ENCODE measurements around the gene PPARGC1A. TPM values are rescaled to one million over a fixed set of nuclear protein-coding genes. Genes with fewer than 3 reads are reported as not detected.

The PPARGC1A gene
- total and polyA plus RNA-seq, 7 donors: 7.8 to 89.3 (median 37.2) TPM

DNA sequence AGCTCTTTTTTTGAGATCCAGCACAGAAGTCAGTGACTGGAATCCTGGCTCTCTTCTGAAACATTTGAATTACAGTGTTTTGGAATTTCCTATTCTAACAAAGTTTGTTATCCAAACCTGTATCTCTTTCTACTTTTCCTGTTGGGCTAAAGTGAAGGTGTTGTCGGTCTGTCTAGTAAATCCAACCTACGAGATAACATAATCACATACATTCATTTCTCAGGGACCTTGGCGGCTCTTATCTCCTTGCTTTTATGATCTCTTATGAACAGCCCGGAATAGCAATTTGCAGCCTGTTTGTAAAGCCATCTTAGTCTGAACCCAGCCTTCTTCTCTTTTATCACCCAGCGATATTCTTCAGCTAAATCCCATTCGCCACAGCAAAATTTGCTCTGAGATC is 14.5 kb downstream of the PPARGC1A start:
- intact Hi-C loops (cut with DNase I): loop anchor here in 1 of 2 donors (5.0 kb wide), 1 partner anchor 72 kb away; no protein-coding TSS in a partner anchor
- H3K4me3 ChIP-seq: no peak overlapping the region
- WGBS, 3 donors: 78 to 92% (median 80%) methylated on average over 6 of the region's 6 CpGs
- H3K27me3 ChIP-seq (ENCODE audit: insufficient read depth in 3 of 3, low read length in 2 of 3): no peaks in the 10 kb centered on the region
- DNase-seq (no peak), ATAC-seq (no peak)
- H3K36me3 ChIP-seq (ENCODE audit: insufficient read depth in 1 of 2, low read depth in 1 of 2): no peaks in the 10 kb centered on the region
- no peaks in the 10 kb centered on the region for H3K9me3 ChIP-seq
- no peak for TF ChIP-seq CTCF (IDR thresholded peaks at IDR 0.05)
- peak overlapping the region; percentile 95 for H3K27ac ChIP-seq
- peaks cover 78% of the 10 kb centered on the region for H3K4me1 ChIP-seq

DNA sequence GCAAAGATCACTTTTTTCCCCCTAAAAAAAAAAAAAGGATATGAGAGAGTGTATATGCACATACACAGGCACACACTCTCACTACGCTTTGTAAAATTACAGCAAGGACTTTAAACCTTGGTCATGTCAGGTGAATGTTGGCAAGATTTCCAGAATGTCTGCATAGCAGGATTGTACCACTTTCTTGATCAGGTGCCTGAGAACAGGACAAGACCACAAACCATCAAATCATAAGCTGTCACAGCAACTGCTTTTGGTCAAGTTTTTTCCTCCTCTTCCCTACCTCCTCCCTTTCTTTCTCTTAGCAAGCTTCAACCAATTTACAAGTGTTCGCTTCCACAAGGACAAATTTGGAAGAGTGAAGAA is 15.3 kb downstream of the PPARGC1A start:
- WGBS, 3 donors: 35 to 51% (median 51%) methylated on average over 2 of the region's 2 CpGs
- intact Hi-C loops (cut with DNase I): no loop called here
- peak; percentile 7 to 50 (median 24) for ATAC-seq

DNA sequence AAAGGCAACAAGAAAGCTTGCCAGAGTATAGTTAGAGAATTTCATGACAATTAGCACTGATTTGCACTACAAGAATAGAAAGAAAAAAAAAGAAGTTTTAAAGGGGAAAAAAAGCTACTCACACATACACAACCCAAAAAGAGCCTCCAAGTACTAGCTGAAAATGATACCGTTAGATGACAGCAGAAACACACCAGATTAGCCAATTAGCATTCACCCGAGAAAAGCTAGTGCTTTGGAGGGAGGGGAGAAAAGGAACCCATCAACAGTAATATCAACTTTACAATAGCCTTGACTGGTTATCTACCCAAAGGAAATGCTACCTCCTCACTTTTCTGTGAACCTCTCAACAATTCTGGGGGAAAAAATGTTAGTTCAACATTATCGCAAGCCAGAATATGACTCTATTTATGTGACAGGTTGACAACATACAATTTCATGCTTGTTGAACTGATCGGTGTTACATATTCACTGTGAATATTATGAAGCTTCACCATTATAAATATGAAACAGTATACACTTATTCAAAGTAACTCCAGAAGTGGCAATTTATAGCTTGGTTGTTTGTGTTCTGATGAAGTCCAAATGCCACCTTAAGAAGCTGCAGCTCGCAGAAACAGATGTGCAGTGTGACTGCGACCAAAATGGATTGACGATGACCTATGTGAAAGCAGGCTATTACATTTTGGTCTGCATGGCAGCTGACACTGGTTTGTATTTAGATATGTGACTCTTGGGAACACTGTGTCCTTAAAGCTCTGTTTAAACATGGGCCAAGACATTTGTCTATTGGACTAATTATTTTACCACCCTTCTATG is 15.9 kb downstream of the PPARGC1A start:
- no peaks in the 10 kb centered on the region for H3K27me3 ChIP-seq (ENCODE audit: insufficient read depth in 3 of 3, low read length in 2 of 3)
- no peaks in the 10 kb centered on the region for H3K36me3 ChIP-seq (ENCODE audit: insufficient read depth in 1 of 2, low read depth in 1 of 2)
- peak overlapping the region; percentile 42 for H3K4me3 ChIP-seq
- H3K9me3 ChIP-seq: no peaks in the 10 kb centered on the region
- intact Hi-C loops (cut with DNase I): no loop called here
- H3K27ac ChIP-seq: peak overlapping the region; percentile 95
- TF ChIP-seq CTCF (IDR thresholded peaks at IDR 0.05): no peak
- H3K4me1 ChIP-seq: peaks cover 72% of the 10 kb centered on the region
- DNase-seq: no peak
- WGBS, 3 donors: 18 to 29% (median 20%) methylated on average over 7 of the region's 7 CpGs
- ATAC-seq: peak; percentile 89 to 93 (median 92)

More for the DNA sequence above, 15.3 kb downstream of the PPARGC1A start:
- no peak for TF ChIP-seq CTCF (IDR thresholded peaks at IDR 0.05)
- H3K4me1 ChIP-seq: peaks cover 78% of the 10 kb centered on the region
- H3K27me3 ChIP-seq (ENCODE audit: insufficient read depth in 3 of 3, low read length in 2 of 3): no peaks in the 10 kb centered on the region
- H3K9me3 ChIP-seq: no peaks in the 10 kb centered on the region
- no peaks in the 10 kb centered on the region for H3K36me3 ChIP-seq (ENCODE audit: insufficient read depth in 1 of 2, low read depth in 1 of 2)
- DNase-seq: no peak
- peak overlapping the region; percentile 95 for H3K27ac ChIP-seq
- peak overlapping the region; percentile 42 for H3K4me3 ChIP-seq

GRCh38 chr4:23871426-23871825 is 18.4 kb downstream of the PPARGC1A start:
- Histone ChIP-seq H3K9me3 (no peaks in the 10 kb centered on the region), H3K27ac (peak overlapping the region; percentile 95), H3K36me3 (ENCODE audit: insufficient read depth in 1 of 2, low read depth in 1 of 2) (no peaks in the 10 kb centered on the region), H3K4me1 (peaks cover 73% of the 10 kb centered on the region), H3K4me3 (peak overlapping the region; percentile 27), H3K27me3 (ENCODE audit: insufficient read depth in 3 of 3, low read length in 2 of 3) (no peaks in the 10 kb centered on the region)
- no peak for DNase-seq
- no peak for TF ChIP-seq CTCF (IDR thresholded peaks at IDR 0.05)
- ATAC-seq: peak in 3 of 4 donors; percentile 16 to 57 (median 54)
- 13 to 29% (median 27%) methylated on average over 2 of the region's 2 CpGs for WGBS, 3 donors
- intact Hi-C loops (cut with DNase I): no loop called here
